ENCODE results near the gene GPBAR1. TPM values are rescaled to one million over a fixed set of nuclear protein-coding genes. Genes with fewer than 3 reads are reported as not detected.

GPBAR1 gene
- total RNA-seq, 5 donors from 2014 or later (not counting 1 experiment from before 2014, with no cell fraction given): 0.89 to 2.7 (median 1.2) TPM

GRCh38 chr2:218226903-218227302, 33.9 kb upstream of the GPBAR1 start:
- H3K36me3 Mint-ChIP-seq: peaks cover 55% of the 10 kb centered on the region
- Histone ChIP-seq H3K9me3 (no peaks in the 10 kb centered on the region), H3K27ac (ENCODE audit: low read length) (peak overlapping the region; percentile 38), H3K4me3 (ENCODE audit: control insufficient read depth in 1 of 2, extremely low read depth in 1 of 2, low read length in 1 of 2) (no peak overlapping the region), H3K4me1 (ENCODE audit: control insufficient read depth in 1 of 2, extremely low read depth in 1 of 2, insufficient read depth in 2 of 2, low read length in 2 of 2) (peaks cover 66 to 68% of the 10 kb centered on the region in 2 experiments), H3K27me3 (replicated peaks in 1 of 2; ENCODE audit: control insufficient read depth in 2 of 2, extremely low read depth in 1 of 2, insufficient read depth in 2 of 2, low read length in 1 of 2) (no peaks in the 10 kb centered on the region), H3K36me3 (ENCODE audit: control insufficient read depth in 2 of 2, extremely low read depth in 1 of 2, insufficient read depth in 1 of 2, low read length in 1 of 2) (peaks cover 14 to 69% of the 10 kb centered on the region in 2 donors)
- WGBS (ENCODE audit: insufficient coverage): 59% methylated on average over 2 of the region's 3 CpGs
- ATAC-seq (replicated peaks in 1 of 4): no peak
- POLR2A ChIA-PET: interaction anchor here (0.6 to 1.6 kb wide), 7 partner anchors 9 to 652 kb away, joined by 3 to 13 read pairs (median 4); no protein-coding TSS in a partner anchor
- H3K27me3 Mint-ChIP-seq: no peaks in the 10 kb centered on the region
- peaks cover 89 to 93% (median 92%) of the 10 kb centered on the region in 3 donors for H3K4me1 Mint-ChIP-seq
- CTCF ChIA-PET: interaction anchor here (0.6 to 1.6 kb wide), 7 partner anchors 28 to 980 kb away, joined by 3 to 8 read pairs (median 4); partner anchors contain the start of gene ZFAND2B (in 1 of the 2)
- peak overlapping the region; percentile 81 to 94 for H3K27ac Mint-ChIP-seq
- peak overlapping the region in 1 of 3 donors; percentile 100 for H3K4me3 Mint-ChIP-seq
- no peak for DNase-seq
- H3K9me3 Mint-ChIP-seq: no peaks in the 10 kb centered on the region

DNA sequence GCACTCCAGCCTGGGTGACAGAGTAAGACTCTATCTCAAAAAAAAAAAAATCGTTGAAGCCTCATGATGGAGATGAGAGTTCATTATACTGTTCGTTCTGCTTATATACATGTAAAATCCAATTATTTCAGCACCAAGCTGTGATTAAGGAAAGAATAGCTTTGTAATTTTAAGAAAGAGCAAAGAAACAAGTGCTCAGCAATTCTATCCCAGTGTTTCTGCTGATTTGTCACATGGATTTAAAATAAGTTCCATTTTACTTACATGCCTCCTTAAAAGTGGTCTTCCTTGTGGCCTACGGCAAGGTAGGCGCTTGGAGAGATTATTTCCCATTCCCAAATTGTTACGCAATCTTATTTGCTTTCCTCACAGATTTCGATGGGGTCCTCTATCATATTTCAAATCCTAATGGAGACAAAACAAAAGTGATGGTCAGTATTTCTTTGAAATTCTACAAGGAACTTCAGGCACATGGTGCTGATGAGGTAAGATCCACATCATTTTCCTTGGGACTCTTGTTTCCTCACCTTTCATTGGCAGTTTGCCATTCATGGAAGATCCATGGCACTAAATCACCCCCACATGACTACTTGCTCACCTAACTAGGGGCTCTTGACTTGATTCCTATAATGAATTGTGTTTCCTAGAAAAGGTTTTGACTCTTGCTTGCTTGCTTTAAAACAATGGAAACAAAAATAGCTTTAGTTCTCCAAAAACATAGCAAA, 32.3 kb upstream of the GPBAR1 start:
- H3K4me3 Mint-ChIP-seq: peak overlapping the region in 2 of 3 donors; percentile 48 to 70
- H3K27me3 Mint-ChIP-seq: no peaks in the 10 kb centered on the region
- Histone ChIP-seq H3K4me1 (ENCODE audit: control insufficient read depth in 1 of 2, extremely low read depth in 1 of 2, insufficient read depth in 2 of 2, low read length in 2 of 2) (peaks cover 53 to 54% of the 10 kb centered on the region in 2 experiments), H3K27ac (ENCODE audit: low read length) (peak overlapping the region; percentile 70), H3K36me3 (ENCODE audit: control insufficient read depth in 2 of 2, extremely low read depth in 1 of 2, insufficient read depth in 1 of 2, low read length in 1 of 2) (peaks cover 14 to 77% of the 10 kb centered on the region in 2 donors), H3K4me3 (ENCODE audit: control insufficient read depth in 1 of 2, extremely low read depth in 1 of 2, low read length in 1 of 2) (no peak overlapping the region), H3K9me3 (no peaks in the 10 kb centered on the region), H3K27me3 (replicated peaks in 1 of 2; ENCODE audit: control insufficient read depth in 2 of 2, extremely low read depth in 1 of 2, insufficient read depth in 2 of 2, low read length in 1 of 2) (no peaks in the 10 kb centered on the region)
- H3K27ac Mint-ChIP-seq: peak overlapping the region; percentile 81 to 92
- H3K36me3 Mint-ChIP-seq: peaks cover 63% of the 10 kb centered on the region
- peaks cover 81 to 86% (median 84%) of the 10 kb centered on the region in 3 donors for H3K4me1 Mint-ChIP-seq
- DNase-seq (no peak), ATAC-seq (replicated peaks in 1 of 4) (no peak)
- CTCF ChIA-PET: interaction anchor here (0.5 to 3.1 kb wide), 12 partner anchors 9 to 243 kb away, joined by 3 to 33 read pairs (median 4); partner anchors contain the start of genes AAMP (in 1 of the 2), CXCR1 (in 1 of the 2) and PNKD (in 1 of the 2)
- POLR2A ChIA-PET: interaction anchor here (0.5 to 1.8 kb wide), 10 partner anchors 8 to 1766 kb away, joined by 3 to 36 read pairs (median 4); no protein-coding TSS in a partner anchor
- H3K9me3 Mint-ChIP-seq: no peaks in the 10 kb centered on the region
- WGBS (ENCODE audit: insufficient coverage): 100% methylated on average over 2 of the region's 6 CpGs

- DNase-seq: peak in 22 of 35 experiments; percentile 9 to 71 (median 26)
- H3K27me3 ChIP-seq (replicated peaks in 1 of 2; ENCODE audit: control insufficient read depth in 2 of 2, extremely low read depth in 1 of 2, insufficient read depth in 2 of 2, low read length in 1 of 2): no peaks in the 10 kb centered on the region
- H3K27ac Mint-ChIP-seq: peak overlapping the region; percentile 81 to 92
- H3K27ac ChIP-seq (ENCODE audit: low read length): peak overlapping the region; percentile 70
- H3K4me3 ChIP-seq (ENCODE audit: control insufficient read depth in 1 of 2, extremely low read depth in 1 of 2, low read length in 1 of 2): no peak overlapping the region
- H3K9me3 Mint-ChIP-seq: no peaks in the 10 kb centered on the region
- peaks cover 63% of the 10 kb centered on the region for H3K36me3 Mint-ChIP-seq
- peaks cover 14 to 78% of the 10 kb centered on the region in 2 donors for H3K36me3 ChIP-seq (ENCODE audit: control insufficient read depth in 2 of 2, extremely low read depth in 1 of 2, insufficient read depth in 1 of 2, low read length in 1 of 2)
- H3K9me3 ChIP-seq: no peaks in the 10 kb centered on the region
- H3K4me1 Mint-ChIP-seq: peaks cover 81 to 84% (median 82%) of the 10 kb centered on the region in 3 donors
- H3K4me1 ChIP-seq (ENCODE audit: control insufficient read depth in 1 of 2, extremely low read depth in 1 of 2, insufficient read depth in 2 of 2, low read length in 2 of 2): peaks cover 46 to 47% of the 10 kb centered on the region in 2 experiments
- ATAC-seq (replicated peaks in 1 of 4): peak; percentile 84 to 94 (median 90)
- CTCF ChIA-PET: interaction anchor here (0.7 to 3.1 kb wide), 13 partner anchors 10 to 167 kb away, joined by 3 to 33 read pairs (median 5); partner anchors contain the start of genes AAMP (in 1 of the 2), CXCR1 (in 1 of the 2) and PNKD (in 1 of the 2)
- H3K27me3 Mint-ChIP-seq: no peaks in the 10 kb centered on the region
- POLR2A ChIA-PET: interaction anchor here (0.5 to 1.8 kb wide), 18 partner anchors 8 to 1908 kb away, joined by 3 to 36 read pairs (median 4); partner anchors contain the start of genes AAMP (in 1 of the 2) and PNKD (in 1 of the 2)
- WGBS (ENCODE audit: insufficient coverage): 0% methylated on average over 1 of the region's 3 CpGs
- peak overlapping the region; percentile 48 to 70 (median 66) for H3K4me3 Mint-ChIP-seq
Observed at GRCh38 chr2:218229239-218229638, 31.6 kb upstream of the GPBAR1 start.

DNA sequence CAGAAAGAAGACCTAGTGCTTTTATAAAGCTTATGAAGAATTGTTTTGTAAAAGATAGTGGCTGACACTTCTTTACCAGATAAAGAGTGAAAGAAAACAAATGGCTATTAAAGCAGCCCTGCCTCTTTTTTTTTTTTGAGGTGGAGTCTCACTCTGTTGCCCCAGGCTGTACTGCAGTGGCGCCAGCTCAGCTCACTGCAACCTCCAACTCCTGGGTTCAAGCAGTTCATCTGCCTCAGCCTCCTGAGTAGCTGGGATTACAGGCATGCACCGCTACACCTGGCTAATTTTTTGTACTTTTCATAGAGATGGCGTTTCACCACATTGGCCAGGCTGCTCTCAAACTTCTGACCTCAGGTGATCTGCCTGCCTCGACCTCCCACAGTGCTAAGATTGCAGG, 31.0 kb upstream of the GPBAR1 start:
- peak in 1 of 35 experiments; percentile 12 for DNase-seq
- 15% methylated on average over 3 of the region's 4 CpGs for WGBS (ENCODE audit: insufficient coverage)
- Mint-ChIP-seq H3K4me1 (peaks cover 75 to 81% (median 78%) of the 10 kb centered on the region in 3 donors), H3K27ac (peak overlapping the region; percentile 90 to 92), H3K27me3 (no peaks in the 10 kb centered on the region), H3K4me3 (peak overlapping the region in 2 of 3 donors; percentile 39 to 70), H3K9me3 (no peaks in the 10 kb centered on the region), H3K36me3 (peaks cover 63% of the 10 kb centered on the region)
- ChIA-PET CTCF (interaction anchor here (0.7 to 3.1 kb wide), 12 partner anchors 10 to 418 kb away, joined by 3 to 33 read pairs (median 5); partner anchors contain the start of genes AAMP (in 1 of the 2), CXCR1 (in 1 of the 2) and PNKD (in 1 of the 2)), POLR2A (interaction anchor here (0.6 to 1.8 kb wide), 12 partner anchors 9 to 1908 kb away, joined by 3 to 36 read pairs (median 5); partner anchors contain the start of genes AAMP (in 1 of the 2) and PNKD (in 1 of the 2))
- Histone ChIP-seq H3K9me3 (no peaks in the 10 kb centered on the region), H3K4me1 (ENCODE audit: control insufficient read depth in 1 of 2, extremely low read depth in 1 of 2, insufficient read depth in 2 of 2, low read length in 2 of 2) (peaks cover 41 to 42% of the 10 kb centered on the region in 2 experiments), H3K4me3 (ENCODE audit: control insufficient read depth in 1 of 2, extremely low read depth in 1 of 2, low read length in 1 of 2) (no peak overlapping the region), H3K27me3 (replicated peaks in 1 of 2; ENCODE audit: control insufficient read depth in 2 of 2, extremely low read depth in 1 of 2, insufficient read depth in 2 of 2, low read length in 1 of 2) (no peaks in the 10 kb centered on the region), H3K27ac (ENCODE audit: low read length) (peak overlapping the region; percentile 70), H3K36me3 (ENCODE audit: control insufficient read depth in 2 of 2, extremely low read depth in 1 of 2, insufficient read depth in 1 of 2, low read length in 1 of 2) (peaks cover 14 to 80% of the 10 kb centered on the region in 2 donors)
- peak in 2 of 4 experiments; percentile 20 to 44 for ATAC-seq (replicated peaks in 1 of 4)

DNA sequence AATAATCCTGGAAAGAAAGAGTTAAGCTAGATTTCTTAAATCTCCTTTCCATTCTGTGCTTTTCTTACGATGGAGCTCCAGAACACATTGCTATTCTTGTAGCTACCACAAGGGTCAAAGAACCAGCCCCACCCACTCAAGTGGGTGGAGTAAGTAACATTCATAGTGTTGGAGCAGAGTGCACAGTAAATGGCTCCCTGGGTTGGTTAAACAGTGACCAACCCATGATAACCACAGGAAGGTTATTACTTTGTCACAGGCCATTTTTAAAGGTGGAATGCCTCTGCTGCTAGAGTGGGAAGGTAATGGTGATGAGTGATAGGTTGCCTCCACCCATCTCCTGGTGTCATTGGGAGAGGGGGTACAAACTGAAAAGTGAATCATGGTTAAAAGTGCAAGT, 29.9 kb upstream of the GPBAR1 start:
- no peak overlapping the region for H3K4me3 ChIP-seq (ENCODE audit: control insufficient read depth in 1 of 2, extremely low read depth in 1 of 2, low read length in 1 of 2)
- Mint-ChIP-seq H3K9me3 (no peaks in the 10 kb centered on the region), H3K4me3 (peak overlapping the region; percentile 39 to 70 (median 62)), H3K36me3 (peaks cover 60% of the 10 kb centered on the region), H3K27me3 (no peaks in the 10 kb centered on the region), H3K27ac (peak overlapping the region; percentile 90 to 92), H3K4me1 (peaks cover 65 to 72% (median 68%) of the 10 kb centered on the region in 3 donors)
- H3K4me1 ChIP-seq (ENCODE audit: control insufficient read depth in 1 of 2, extremely low read depth in 1 of 2, insufficient read depth in 2 of 2, low read length in 2 of 2): peaks cover 31 to 39% of the 10 kb centered on the region in 2 experiments
- ChIA-PET CTCF (interaction anchor here (0.7 to 3.1 kb wide), 14 partner anchors 9 to 675 kb away, joined by 3 to 33 read pairs (median 4); partner anchors contain the start of genes AAMP (in 1 of the 2), ARPC2 (in 1 of the 2), CXCR1 (in 1 of the 2) and PNKD (in 1 of the 2)), POLR2A (interaction anchor here (0.7 to 1.1 kb wide), 8 partner anchors 9 to 427 kb away, joined by 3 to 6 read pairs (median 5); no protein-coding TSS in a partner anchor)
- no peaks in the 10 kb centered on the region for H3K27me3 ChIP-seq (replicated peaks in 1 of 2; ENCODE audit: control insufficient read depth in 2 of 2, extremely low read depth in 1 of 2, insufficient read depth in 2 of 2, low read length in 1 of 2)
- peak in 2 of 4 experiments; percentile 34 to 61 for ATAC-seq (replicated peaks in 1 of 4)
- peak in 21 of 35 experiments; percentile 6 to 61 (median 25) for DNase-seq
- H3K27ac ChIP-seq (ENCODE audit: low read length): peak overlapping the region; percentile 70
- WGBS (ENCODE audit: insufficient coverage): no CpG with 5 or more reads among the region's 1 CpG
- H3K9me3 ChIP-seq: no peaks in the 10 kb centered on the region
- H3K36me3 ChIP-seq (ENCODE audit: control insufficient read depth in 2 of 2, extremely low read depth in 1 of 2, insufficient read depth in 1 of 2, low read length in 1 of 2): peaks cover 14 to 81% of the 10 kb centered on the region in 2 donors

Data from T-cell (primary cell).